ENCODE results near the gene ARMH3. TPM values are rescaled to one million over a fixed set of nuclear protein-coding genes. Genes with fewer than 3 reads are reported as not detected.

ARMH3 gene, protein sequence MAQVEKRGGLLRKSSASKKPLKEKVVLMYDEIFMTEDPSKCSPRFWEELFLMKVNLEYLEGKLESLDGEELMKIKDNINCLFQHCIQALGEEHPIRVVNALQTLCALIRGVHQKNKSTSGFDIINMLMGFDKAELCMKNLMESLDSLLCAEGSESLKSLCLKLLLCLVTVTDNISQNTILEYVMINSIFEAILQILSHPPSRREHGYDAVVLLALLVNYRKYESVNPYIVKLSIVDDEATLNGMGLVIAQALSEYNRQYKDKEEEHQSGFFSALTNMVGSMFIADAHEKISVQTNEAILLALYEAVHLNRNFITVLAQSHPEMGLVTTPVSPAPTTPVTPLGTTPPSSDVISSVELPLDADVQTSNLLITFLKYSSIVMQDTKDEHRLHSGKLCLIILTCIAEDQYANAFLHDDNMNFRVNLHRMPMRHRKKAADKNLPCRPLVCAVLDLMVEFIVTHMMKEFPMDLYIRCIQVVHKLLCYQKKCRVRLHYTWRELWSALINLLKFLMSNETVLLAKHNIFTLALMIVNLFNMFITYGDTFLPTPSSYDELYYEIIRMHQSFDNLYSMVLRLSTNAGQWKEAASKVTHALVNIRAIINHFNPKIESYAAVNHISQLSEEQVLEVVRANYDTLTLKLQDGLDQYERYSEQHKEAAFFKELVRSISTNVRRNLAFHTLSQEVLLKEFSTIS
- total RNA-seq, result 19.1 and 25.5 TPM in 2 replicates

DNA sequence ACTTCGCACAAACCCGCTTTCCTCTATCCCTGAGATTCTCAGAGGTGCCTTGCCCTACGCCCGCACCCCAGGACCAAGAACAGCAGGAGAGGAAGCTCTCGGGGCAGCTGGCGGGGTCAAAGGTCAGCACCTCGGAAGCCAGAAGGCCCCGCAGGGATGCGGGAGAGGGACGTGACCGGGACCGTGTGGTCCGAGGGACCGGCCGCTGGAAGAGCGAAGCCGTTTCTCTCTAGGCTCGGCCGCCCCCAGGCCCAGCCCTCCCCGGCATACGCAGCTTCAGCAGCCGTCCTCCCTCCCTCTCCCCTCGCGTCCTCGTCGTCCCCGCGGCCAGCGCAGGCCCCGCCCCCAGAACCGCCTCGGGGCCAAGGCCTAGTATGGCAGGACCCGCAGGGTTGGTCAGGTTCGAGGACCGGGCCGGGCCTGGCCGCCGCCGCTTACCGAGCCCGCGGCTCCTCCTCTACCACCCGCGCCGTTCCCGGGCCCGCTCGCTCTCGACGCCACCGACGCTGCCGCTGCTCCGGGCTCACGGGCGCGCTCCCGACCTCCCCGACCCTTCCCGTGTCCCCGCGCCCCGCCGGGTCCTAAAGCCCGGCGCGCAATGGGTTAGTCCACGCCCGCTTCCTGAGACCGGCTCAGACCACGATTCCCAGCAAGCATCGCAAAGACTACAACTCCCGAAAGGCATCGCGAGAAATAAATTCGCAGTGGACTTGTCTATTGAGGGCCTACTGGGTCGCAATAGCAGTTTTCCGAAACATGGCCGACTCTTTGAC lies at the start of gene ARMH3:
ARMH3 (minus strand) TSS at position 527 of the 773 bp plus-strand sequence. CDS start 16,059 bp downstream, outside the sequence.
- intact Hi-C loops (cut with micrococcal nuclease), result loop anchor here (1.0 kb wide), 3 partner anchors 9 to 446 kb away; partner anchors contain the start of genes ACTR1A, HPS6 and NOLC1
- no peaks in the 10 kb centered on the region for H3K27me3 Mint-ChIP-seq (ENCODE audit: low read depth)
- peaks cover 16% of the 10 kb centered on the region for H3K4me1 Mint-ChIP-seq (ENCODE audit: low read depth)
- peak within 1 kb of the TSS; percentile 92 for H3K27ac Mint-ChIP-seq
- peak; percentile 90 for DNase-seq (ENCODE audit: low spot score)
- peaks cover 7% of the 10 kb centered on the region for H3K36me3 Mint-ChIP-seq (ENCODE audit: low read depth)
- peak within 1 kb of the TSS; percentile 94 for H3K4me3 Mint-ChIP-seq (ENCODE audit: low read depth)
- H3K9me3 Mint-ChIP-seq, result no peaks in the 10 kb centered on the region

DNA sequence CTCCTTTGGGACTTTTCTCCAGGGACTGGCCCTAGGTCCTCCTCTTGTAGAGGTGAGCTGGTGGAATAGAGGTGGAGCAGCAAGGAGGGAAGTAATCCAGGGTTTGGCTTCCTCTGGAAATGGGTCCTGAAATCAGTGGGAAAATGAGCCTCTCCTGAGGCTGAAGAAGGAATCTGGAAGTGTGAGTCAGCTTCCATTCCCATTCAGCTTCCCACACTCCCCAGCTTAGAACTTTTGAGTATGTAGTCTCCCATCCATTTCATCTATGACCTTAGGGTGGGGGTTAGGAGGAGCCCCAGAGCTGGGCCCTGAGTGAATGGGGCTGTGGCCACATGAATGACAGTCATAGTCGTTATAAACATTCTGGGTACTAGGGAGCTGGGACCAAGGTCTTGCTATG lies 46.4 kb upstream of the ARMH3 start:
- intact Hi-C loops (cut with micrococcal nuclease), result no loop called here
- DNase-seq (ENCODE audit: low spot score), result no peak
- Mint-ChIP-seq H3K9me3 (no peaks in the 10 kb centered on the region), H3K27ac (no peak overlapping the region), H3K4me3 (ENCODE audit: low read depth) (no peak overlapping the region), H3K27me3 (ENCODE audit: low read depth) (no peaks in the 10 kb centered on the region), H3K4me1 (ENCODE audit: low read depth) (peaks cover 8% of the 10 kb centered on the region), H3K36me3 (ENCODE audit: low read depth) (peaks cover 19% of the 10 kb centered on the region)

DNA sequence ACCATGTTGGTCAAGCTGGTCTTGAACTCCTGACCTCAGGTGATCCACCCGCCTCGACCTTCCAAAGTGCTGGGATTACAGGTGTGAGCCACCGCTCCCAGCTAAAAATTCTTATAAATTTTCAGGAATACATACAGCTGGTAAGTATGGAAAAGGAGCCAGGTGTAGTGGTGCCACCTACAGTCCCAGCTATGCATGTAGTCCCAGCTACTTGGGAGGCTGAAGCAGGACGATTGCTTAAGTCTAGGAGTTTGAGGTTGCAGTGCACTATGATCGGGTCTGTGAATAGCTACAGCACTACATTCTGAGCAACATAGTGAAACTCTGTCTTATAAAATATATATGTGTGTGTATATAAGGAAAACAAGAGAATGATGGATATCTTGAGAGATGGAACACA lies 45.2 kb upstream of the ARMH3 start:
- H3K9me3 Mint-ChIP-seq, result no peaks in the 10 kb centered on the region
- H3K27me3 Mint-ChIP-seq (ENCODE audit: low read depth), result no peaks in the 10 kb centered on the region
- no peak overlapping the region for H3K27ac Mint-ChIP-seq
- peaks cover 12% of the 10 kb centered on the region for H3K36me3 Mint-ChIP-seq (ENCODE audit: low read depth)
- peaks cover 8% of the 10 kb centered on the region for H3K4me1 Mint-ChIP-seq (ENCODE audit: low read depth)
- H3K4me3 Mint-ChIP-seq (ENCODE audit: low read depth), result no peak overlapping the region
- intact Hi-C loops (cut with micrococcal nuclease), result no loop called here
- no peak for DNase-seq (ENCODE audit: low spot score)

DNA sequence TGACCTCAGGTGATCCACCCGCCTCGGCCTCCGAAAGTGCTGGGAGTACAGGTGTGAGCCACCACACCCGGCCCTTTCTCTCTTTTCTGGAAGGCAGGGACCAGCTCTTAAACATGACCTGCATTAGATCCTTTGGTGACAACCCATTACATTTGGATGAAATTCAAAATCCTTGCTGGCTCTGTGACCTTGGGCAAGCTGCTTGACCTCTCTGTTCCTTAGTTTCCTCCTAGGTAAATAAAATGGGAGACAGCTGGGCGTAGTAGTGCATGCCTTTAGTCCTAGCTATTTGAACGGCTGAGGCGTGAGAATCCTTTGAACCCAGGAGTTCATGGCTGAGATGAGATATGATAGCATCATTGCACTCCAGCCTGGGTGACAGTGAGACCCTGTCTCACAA lies 40.5 kb upstream of the ARMH3 start:
- intact Hi-C loops (cut with micrococcal nuclease), result no loop called here
- Mint-ChIP-seq H3K9me3 (no peaks in the 10 kb centered on the region), H3K27ac (no peak overlapping the region), H3K4me1 (ENCODE audit: low read depth) (no peaks in the 10 kb centered on the region), H3K4me3 (ENCODE audit: low read depth) (no peak overlapping the region), H3K36me3 (ENCODE audit: low read depth) (peaks cover 3% of the 10 kb centered on the region), H3K27me3 (ENCODE audit: low read depth) (no peaks in the 10 kb centered on the region)
- no peak for DNase-seq (ENCODE audit: low spot score)

DNA sequence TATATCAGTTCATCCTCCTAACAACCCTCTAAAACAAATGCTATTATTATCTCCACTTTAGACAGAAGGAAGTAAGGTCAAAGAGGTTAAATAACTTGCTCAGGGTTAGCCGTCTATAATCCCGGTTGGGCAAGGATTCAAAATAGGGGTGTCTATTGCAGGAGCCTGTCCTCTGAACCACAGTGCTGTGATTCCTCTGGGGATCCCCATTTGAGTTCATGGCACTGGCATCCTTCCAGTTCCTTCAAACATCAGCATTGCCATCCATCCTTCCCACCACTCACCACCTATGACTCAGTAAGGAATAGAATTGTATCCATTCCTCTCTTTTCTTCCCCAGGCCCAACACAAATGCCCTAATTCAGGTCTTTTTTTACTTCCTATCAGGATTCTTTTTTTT lies 34.8 kb upstream of the ARMH3 start:
- intact Hi-C loops (cut with micrococcal nuclease), result no loop called here
- no peak for DNase-seq (ENCODE audit: low spot score)
- Mint-ChIP-seq H3K27ac (no peak overlapping the region), H3K4me1 (ENCODE audit: low read depth) (no peaks in the 10 kb centered on the region), H3K36me3 (ENCODE audit: low read depth) (no peaks in the 10 kb centered on the region), H3K27me3 (ENCODE audit: low read depth) (no peaks in the 10 kb centered on the region), H3K4me3 (ENCODE audit: low read depth) (no peak overlapping the region), H3K9me3 (no peaks in the 10 kb centered on the region)

DNA sequence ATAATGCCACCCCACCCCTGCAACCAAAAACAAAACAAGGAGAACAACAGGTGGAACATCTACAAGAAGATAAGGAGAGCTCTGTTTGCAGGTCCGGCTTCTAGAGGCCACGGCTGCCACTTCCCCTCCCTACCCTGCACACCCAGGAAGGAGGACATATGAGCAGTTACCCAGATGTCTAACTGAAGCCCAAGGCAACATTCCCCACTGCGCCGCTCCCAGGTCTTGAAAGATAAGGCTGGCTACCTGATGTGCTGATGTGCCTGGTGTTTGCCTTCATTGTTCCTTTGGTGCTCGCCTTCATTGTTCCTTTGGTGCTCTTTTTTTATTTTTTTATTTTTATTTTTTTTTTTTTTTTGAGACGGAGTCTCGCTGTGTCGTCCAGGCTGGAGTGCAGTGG lies 30.2 kb upstream of the ARMH3 start:
- Mint-ChIP-seq H3K4me1 (ENCODE audit: low read depth) (no peaks in the 10 kb centered on the region), H3K27ac (no peak overlapping the region), H3K4me3 (ENCODE audit: low read depth) (no peak overlapping the region), H3K36me3 (ENCODE audit: low read depth) (no peaks in the 10 kb centered on the region), H3K27me3 (ENCODE audit: low read depth) (no peaks in the 10 kb centered on the region), H3K9me3 (no peaks in the 10 kb centered on the region)
- no peak for DNase-seq (ENCODE audit: low spot score)
- intact Hi-C loops (cut with micrococcal nuclease), result no loop called here

DNA sequence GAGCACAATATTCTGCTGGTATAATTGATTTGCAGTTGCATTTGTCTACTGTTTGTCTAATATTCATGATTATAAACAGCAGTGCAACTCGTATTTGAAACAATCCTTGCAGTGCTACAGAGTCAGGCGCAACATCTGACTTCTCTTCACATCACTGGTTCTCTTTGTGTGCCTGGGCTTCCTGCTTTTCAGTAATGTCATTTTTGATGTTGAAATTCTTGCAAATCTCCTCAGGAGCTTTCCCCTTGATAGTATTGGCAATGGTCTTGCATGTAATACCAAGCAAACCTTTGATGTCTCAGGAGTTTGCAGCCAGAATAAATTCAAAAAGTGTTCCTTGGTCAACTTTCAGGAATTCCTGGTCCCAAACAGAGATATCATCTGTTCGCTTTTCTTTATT lies 29.4 kb upstream of the ARMH3 start:
- DNase-seq (ENCODE audit: low spot score), result no peak
- no peak overlapping the region for H3K4me3 Mint-ChIP-seq (ENCODE audit: low read depth)
- no peaks in the 10 kb centered on the region for H3K27me3 Mint-ChIP-seq (ENCODE audit: low read depth)
- no peak overlapping the region for H3K27ac Mint-ChIP-seq
- H3K36me3 Mint-ChIP-seq (ENCODE audit: low read depth), result no peaks in the 10 kb centered on the region
- intact Hi-C loops (cut with micrococcal nuclease), result no loop called here
- H3K9me3 Mint-ChIP-seq, result no peaks in the 10 kb centered on the region
- no peaks in the 10 kb centered on the region for H3K4me1 Mint-ChIP-seq (ENCODE audit: low read depth)

DNA sequence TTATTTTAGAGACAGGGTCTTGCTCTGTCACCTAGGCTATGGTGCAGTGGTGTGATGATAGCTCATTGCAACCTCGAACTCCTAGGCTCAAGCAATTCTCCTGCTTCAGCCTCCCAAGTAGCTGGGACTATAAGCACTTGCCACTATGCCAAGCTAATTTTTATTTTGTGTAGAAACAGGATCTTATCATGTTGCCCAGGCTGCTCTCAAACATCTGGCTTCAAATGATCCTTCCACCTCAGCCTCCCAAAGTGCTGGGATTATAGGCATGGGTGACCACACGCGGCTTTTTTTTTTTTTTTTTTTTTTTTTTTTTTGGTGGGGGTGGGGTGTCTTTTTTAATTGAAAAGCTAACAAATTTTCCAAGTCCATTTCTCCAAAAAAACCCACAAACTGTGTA lies 27.6 kb upstream of the ARMH3 start:
- no peaks in the 10 kb centered on the region for H3K27me3 Mint-ChIP-seq (ENCODE audit: low read depth)
- no peak overlapping the region for H3K27ac Mint-ChIP-seq

DNA sequence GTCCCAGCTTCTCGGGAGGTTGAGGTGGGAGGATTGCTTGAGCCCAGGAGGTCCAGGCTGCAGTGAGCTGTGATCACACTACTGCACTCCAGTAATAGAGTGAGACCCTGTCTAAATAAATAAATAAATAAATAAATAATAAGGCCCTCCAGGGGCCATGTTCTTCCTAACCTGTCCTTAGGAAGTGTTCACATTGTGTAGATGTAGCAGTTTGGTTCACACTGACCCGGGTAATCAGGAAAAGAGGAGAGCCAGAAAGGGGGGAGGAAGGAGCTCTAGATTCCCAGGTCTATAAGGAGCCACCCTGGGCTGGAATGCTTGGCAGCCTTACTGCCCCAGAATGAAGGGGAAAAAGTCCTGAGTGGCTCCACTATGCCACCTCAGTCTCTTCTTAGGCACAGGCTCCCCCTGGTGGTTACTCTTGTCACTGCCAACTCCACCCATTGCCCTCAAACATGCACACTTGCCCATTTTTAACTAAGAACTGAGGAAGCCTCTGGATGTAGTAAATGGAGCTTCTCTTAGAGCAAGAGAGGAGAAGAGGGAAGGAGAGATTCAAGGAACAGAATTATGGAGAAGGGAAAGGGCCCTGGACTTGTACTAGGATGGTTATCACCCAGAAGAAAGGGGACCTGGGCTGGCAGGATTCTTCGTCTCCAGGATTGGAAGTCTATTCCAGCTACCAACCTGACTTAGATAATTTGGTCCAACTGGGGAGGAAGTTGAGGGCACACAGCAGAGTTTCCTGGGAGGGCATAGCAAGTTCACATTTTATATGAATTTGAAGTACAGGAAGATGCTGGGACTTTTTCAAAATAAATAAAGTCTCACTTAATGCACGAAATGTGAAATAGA lies 16.9 kb upstream of the ARMH3 start:
- Mint-ChIP-seq H3K4me1 (ENCODE audit: low read depth) (no peaks in the 10 kb centered on the region), H3K27ac (no peak overlapping the region), H3K36me3 (ENCODE audit: low read depth) (peaks cover 5% of the 10 kb centered on the region), H3K27me3 (ENCODE audit: low read depth) (no peaks in the 10 kb centered on the region), H3K9me3 (no peaks in the 10 kb centered on the region), H3K4me3 (ENCODE audit: low read depth) (no peak overlapping the region)
- DNase-seq (ENCODE audit: low spot score), result peak; percentile 67
- intact Hi-C loops (cut with micrococcal nuclease), result loop anchor here (1.0 kb wide), 2 partner anchors 184 to 233 kb away; no protein-coding TSS in a partner anchor

More for the DNA sequence above, 27.6 kb upstream of the ARMH3 start:
- DNase-seq (ENCODE audit: low spot score), result no peak
- H3K9me3 Mint-ChIP-seq, result no peaks in the 10 kb centered on the region
- H3K4me1 Mint-ChIP-seq (ENCODE audit: low read depth), result no peaks in the 10 kb centered on the region
- no peaks in the 10 kb centered on the region for H3K36me3 Mint-ChIP-seq (ENCODE audit: low read depth)
- H3K4me3 Mint-ChIP-seq (ENCODE audit: low read depth), result no peak overlapping the region
- intact Hi-C loops (cut with micrococcal nuclease), result no loop called here

DNA sequence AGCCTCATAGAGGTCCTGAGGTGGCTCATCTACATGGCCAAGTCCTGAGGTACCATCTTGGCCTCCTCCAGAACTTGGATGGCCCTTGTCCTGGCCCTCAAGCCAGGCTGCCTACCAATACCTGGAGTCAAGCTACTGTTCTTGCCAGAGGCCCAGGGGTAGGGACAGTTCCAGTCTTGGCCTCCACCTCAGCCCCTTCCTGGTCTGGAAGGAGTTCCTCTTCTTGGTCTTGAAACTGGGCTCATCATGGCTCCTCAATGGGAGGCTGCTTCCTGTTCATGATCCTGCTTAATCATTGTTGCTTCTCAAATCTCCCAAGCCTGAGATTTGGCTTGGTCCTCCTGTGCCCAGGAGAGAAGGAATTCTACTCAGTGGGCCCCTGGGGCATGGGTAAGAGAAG lies 13.1 kb upstream of the ARMH3 start:
- H3K4me3 Mint-ChIP-seq (ENCODE audit: low read depth), result no peak overlapping the region
- H3K4me1 Mint-ChIP-seq (ENCODE audit: low read depth), result peaks cover 19% of the 10 kb centered on the region
- no peak overlapping the region for H3K27ac Mint-ChIP-seq
- intact Hi-C loops (cut with micrococcal nuclease), result loop anchor here (5.0 kb wide), 1 partner anchor 252 kb away; the partner anchor contains the start of gene OGA
- H3K9me3 Mint-ChIP-seq, result no peaks in the 10 kb centered on the region
- H3K36me3 Mint-ChIP-seq (ENCODE audit: low read depth), result peaks cover 9% of the 10 kb centered on the region
- DNase-seq (ENCODE audit: low spot score), result no peak
- H3K27me3 Mint-ChIP-seq (ENCODE audit: low read depth), result no peaks in the 10 kb centered on the region

DNA sequence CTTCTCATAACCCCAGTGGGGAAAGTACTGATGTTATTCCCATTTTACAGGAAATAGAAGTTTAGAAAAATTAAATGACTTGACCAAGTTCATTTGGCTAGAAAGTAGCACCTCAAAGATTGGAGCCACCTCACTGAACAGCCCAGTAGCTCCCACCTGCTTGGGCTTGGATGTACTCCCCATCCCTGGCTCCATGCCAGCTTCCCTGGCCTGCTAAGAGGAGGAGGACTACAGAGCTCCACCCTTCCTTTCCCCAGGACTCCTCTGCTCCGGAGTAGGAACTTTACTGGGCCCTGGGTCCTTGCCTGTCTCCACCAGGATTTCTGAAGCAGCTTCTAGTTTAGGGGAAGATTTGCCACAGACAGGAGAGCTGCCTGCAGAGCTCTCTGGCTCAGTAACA lies 12.2 kb upstream of the ARMH3 start:
- H3K27me3 Mint-ChIP-seq (ENCODE audit: low read depth), result no peaks in the 10 kb centered on the region
- no peak overlapping the region for H3K27ac Mint-ChIP-seq
- peaks cover 20% of the 10 kb centered on the region for H3K4me1 Mint-ChIP-seq (ENCODE audit: low read depth)
- DNase-seq (ENCODE audit: low spot score), result no peak
- intact Hi-C loops (cut with micrococcal nuclease), result loop anchor here (5.0 kb wide), 1 partner anchor 251 kb away; the partner anchor contains the start of gene OGA
- H3K4me3 Mint-ChIP-seq (ENCODE audit: low read depth), result no peak overlapping the region
- no peaks in the 10 kb centered on the region for H3K9me3 Mint-ChIP-seq
- peaks cover 9% of the 10 kb centered on the region for H3K36me3 Mint-ChIP-seq (ENCODE audit: low read depth)
